Calu3 (cell line): ENCODE results near the gene LIAS. TPM values are rescaled to one million over a fixed set of nuclear protein-coding genes. Genes with fewer than 3 reads are reported as not detected.

Experiments used
- BruUV-seq: library from RNA; stranded (reverse); fragments of 400-500 nt; replicated peaks from 2 replicates; lab custom pipeline; 2021; lab: Mats Ljungman, UMichigan
- CTCF ChIA-PET: fragments of 300-600 bp; sonication (Branson Sonifier 250); formaldehyde crosslinking; loops from one replicate; lab custom pipeline; 2022; ENCODE audit warnings: antibody characterized with exemption; lab: Charles Lee
- DNase-seq: peaks from one replicate; pipeline ENCODE4 v3.0.0; 2022
- H3K27ac Mint-ChIP-seq: one replicate; pipeline ENCODE4 v1.8.0; 2022; ENCODE audit warnings: mixed read lengths; ENCODE audit not compliant: unreplicated experiment
- H3K27me3 Mint-ChIP-seq: one replicate; pipeline ENCODE4 v1.8.0; 2022; ENCODE audit warnings: mixed read lengths; ENCODE audit not compliant: unreplicated experiment
- H3K36me3 Mint-ChIP-seq: one replicate; pipeline ENCODE4 v1.8.0; 2022; ENCODE audit warnings: mild to moderate bottlenecking, moderate library complexity, mixed read lengths; ENCODE audit not compliant: insufficient read depth, unreplicated experiment
- H3K4me1 Mint-ChIP-seq: one replicate; pipeline ENCODE4 v1.8.0; 2022; ENCODE audit warnings: mild to moderate bottlenecking, low read depth, mixed read lengths; ENCODE audit not compliant: unreplicated experiment
- H3K4me3 Mint-ChIP-seq: one replicate; pipeline ENCODE4 v1.8.0; 2022; ENCODE audit warnings: mild to moderate bottlenecking, low read depth, moderate library complexity, mixed read lengths; ENCODE audit not compliant: unreplicated experiment
- H3K9me3 Mint-ChIP-seq: one replicate; pipeline ENCODE4 v1.8.0; 2022; ENCODE audit warnings: low read depth, mixed read lengths; ENCODE audit not compliant: unreplicated experiment
- intact Hi-C: fragments of 100-400 bp; cut with micrococcal nuclease; formaldehyde crosslinking; loops from one replicate; pipeline ENCODE4 v1.10.0; 2022; ENCODE audit not compliant: unreplicated experiment
- total RNA-seq: library from RNA; stranded (reverse); gene quantifications from 2 replicates; pipeline ENCODE4 v1.2.3, GENCODE V29; 2022
- TF ChIP-seq, protein P1 (sequence below): fragments of 200-600 bp; IDR thresholded peaks from one replicate; pipeline ENCODE4 v1.8.0; 2022; ENCODE audit warnings: antibody characterized with exemption; ENCODE audit not compliant: unreplicated experiment

The LIAS gene
- total RNA-seq, 1 experiment from 2014 or later: 10.0 TPM

DNA sequence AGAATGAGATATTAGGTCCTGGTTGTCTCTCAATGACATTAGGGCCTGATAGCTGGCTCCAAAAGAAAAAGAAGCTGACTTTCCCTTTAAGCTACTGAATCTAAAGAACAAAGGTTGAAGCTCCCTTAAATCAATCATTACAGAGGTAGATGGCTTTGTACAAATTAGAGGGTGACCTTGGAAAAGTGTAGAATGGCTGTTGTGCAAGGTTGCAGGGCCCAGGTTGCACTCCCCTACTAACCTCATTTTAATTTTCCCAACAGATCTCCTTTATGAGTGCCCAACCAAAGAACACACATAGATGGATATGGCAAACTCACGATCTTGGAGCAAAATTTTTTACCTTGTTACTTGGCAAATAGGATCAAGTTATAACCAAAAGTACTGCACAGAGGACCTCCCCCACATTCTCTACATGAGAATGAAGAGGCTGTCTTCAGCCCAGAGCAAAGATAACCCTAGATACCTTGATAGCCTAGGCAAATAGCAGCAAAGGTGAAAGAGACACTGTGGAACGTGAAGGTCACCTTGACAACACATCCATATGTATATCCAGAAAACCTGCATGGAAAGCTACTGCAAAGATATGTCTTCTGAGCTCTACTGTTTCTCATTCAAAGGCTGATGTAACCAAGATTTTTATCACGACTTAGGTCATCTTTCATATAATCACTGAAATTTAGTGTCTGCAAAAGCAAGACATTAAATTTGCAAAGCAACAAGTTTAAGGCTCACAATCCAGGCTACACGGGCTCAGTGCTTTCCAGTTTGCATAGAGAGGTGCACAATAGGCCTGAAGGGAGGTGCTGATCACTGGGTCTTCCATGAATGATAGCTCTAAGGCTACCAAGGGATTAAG lies 29.2 kb upstream of the LIAS start:
- BruUV-seq: no TSS peak
- Mint-ChIP-seq H3K9me3 (no peaks in the 10 kb centered on the region), H3K4me3 (no peak overlapping the region), H3K27me3 (no peaks in the 10 kb centered on the region), H3K27ac (no peak overlapping the region), H3K4me1 (no peaks in the 10 kb centered on the region), H3K36me3 (no peaks in the 10 kb centered on the region)
- TF ChIP-seq, protein P1, sequence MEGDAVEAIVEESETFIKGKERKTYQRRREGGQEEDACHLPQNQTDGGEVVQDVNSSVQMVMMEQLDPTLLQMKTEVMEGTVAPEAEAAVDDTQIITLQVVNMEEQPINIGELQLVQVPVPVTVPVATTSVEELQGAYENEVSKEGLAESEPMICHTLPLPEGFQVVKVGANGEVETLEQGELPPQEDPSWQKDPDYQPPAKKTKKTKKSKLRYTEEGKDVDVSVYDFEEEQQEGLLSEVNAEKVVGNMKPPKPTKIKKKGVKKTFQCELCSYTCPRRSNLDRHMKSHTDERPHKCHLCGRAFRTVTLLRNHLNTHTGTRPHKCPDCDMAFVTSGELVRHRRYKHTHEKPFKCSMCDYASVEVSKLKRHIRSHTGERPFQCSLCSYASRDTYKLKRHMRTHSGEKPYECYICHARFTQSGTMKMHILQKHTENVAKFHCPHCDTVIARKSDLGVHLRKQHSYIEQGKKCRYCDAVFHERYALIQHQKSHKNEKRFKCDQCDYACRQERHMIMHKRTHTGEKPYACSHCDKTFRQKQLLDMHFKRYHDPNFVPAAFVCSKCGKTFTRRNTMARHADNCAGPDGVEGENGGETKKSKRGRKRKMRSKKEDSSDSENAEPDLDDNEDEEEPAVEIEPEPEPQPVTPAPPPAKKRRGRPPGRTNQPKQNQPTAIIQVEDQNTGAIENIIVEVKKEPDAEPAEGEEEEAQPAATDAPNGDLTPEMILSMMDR: no peak
- DNase-seq: no peak
- CTCF ChIA-PET: interaction anchor here (0.5 to 1.6 kb wide), 3 partner anchors 11 to 528 kb away, joined by 3 read pairs; no protein-coding TSS in a partner anchor
- intact Hi-C loops: no loop called here

DNA sequence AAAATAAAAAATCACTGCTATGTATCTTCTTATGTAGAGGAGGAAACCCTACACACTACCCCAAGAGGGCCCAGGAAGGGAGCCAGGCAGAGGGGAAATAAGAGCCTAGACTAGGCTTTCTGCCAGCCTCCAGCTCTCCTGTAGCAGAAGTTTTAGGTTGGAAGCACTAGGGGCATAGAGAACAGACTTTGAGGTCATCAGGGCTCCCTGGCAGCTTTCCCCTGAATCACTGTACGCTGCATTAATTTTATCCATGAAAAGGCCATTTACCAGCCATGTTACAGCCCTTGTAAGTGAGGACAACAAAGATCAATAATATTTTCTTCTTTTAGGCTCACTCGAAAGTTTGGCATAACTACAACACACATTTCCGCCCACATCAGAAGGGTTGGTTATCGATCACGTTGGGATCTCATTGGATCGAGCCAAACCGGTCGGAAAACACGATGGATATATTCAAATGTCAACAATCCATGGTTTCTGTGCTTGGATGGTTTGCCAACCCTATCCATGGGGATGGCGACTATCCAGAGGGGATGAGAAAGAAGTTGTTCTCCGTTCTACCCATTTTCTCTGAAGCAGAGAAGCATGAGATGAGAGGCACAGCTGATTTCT lies 24.9 kb upstream of the LIAS start:
- intact Hi-C loops: no loop called here
- Mint-ChIP-seq H3K27ac (no peak overlapping the region), H3K36me3 (no peaks in the 10 kb centered on the region), H3K27me3 (no peaks in the 10 kb centered on the region), H3K4me3 (no peak overlapping the region), H3K4me1 (no peaks in the 10 kb centered on the region), H3K9me3 (no peaks in the 10 kb centered on the region)
- TF ChIP-seq, protein P1: no peak
- no TSS peak for BruUV-seq
- CTCF ChIA-PET: no interaction called here
- no peak for DNase-seq

DNA sequence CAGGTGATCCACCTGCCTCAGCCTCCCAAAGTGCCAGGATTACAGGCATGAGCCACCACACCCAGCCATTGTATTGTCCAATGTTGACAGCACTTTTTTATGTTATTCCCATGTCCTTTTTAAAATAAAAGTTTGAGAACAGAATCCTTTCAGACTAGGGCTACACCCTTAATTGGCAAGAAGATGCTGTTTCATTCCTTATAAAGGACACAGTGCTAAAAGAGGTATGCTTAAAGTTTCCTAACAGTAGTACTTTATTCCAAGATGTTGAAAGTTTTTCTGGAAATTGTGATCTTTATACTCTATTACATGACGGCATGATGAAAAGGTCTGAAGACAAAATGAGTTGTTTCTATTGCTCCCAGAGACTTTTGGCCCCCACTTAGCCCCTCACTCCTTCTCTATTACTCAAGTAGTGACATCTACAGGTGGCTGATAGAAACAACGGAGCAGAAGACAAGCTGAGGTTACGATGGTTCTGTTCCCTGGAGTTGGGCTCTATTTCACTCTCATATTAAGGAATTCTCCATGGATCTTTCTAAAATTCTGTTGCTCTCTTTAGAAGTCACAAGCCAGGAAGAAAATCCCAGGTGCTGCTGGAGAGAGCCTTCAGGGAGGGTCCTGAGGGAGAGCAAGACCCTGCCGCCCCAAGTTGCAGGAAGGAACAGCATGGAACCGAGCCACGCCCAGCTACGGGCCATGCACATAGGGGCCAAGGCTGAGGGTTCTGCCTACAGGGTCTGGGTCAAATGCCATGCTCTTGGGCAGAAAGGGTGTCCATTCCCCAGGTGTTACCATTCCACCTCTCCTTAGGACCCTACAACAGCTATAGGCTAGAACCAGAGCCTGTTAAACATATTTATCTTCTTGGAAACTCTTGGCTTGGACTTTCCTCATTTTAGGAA lies 22.9 kb upstream of the LIAS start:
- intact Hi-C loops: no loop called here

DNA sequence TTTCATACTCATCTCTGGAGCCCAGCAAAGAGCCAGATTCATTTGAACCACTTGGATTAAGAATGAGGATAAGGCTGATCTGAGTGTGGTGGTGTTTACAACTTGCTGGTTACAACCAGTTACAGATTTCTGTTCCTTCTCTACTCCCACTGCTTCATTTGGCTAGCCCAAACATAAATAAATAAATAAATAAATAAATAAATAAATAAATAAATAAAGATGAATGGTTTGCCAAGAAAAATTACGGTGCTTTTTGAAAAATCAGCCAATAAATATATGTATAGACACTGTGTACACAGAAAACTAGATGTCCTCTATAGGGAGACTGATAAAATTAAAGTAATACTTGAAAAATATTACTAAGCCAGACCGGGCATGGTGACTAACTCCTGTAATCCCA lies 17.3 kb upstream of the LIAS start:
- no peak overlapping the region for H3K4me3 Mint-ChIP-seq
- no peaks in the 10 kb centered on the region for H3K9me3 Mint-ChIP-seq
- BruUV-seq: no TSS peak
- H3K36me3 Mint-ChIP-seq: no peaks in the 10 kb centered on the region
- no peak for DNase-seq
- intact Hi-C loops: no loop called here
- no peaks in the 10 kb centered on the region for H3K4me1 Mint-ChIP-seq
- CTCF ChIA-PET: no interaction called here
- H3K27ac Mint-ChIP-seq: no peak overlapping the region
- H3K27me3 Mint-ChIP-seq: peaks cover 13% of the 10 kb centered on the region
- TF ChIP-seq, protein P1: no peak

More for the DNA sequence above, 22.9 kb upstream of the LIAS start:
- Mint-ChIP-seq H3K4me3 (no peak overlapping the region), H3K27me3 (peaks cover 13% of the 10 kb centered on the region), H3K27ac (no peak overlapping the region), H3K9me3 (no peaks in the 10 kb centered on the region), H3K36me3 (no peaks in the 10 kb centered on the region), H3K4me1 (no peaks in the 10 kb centered on the region)
- CTCF ChIA-PET: no interaction called here
- TF ChIP-seq, protein P1: no peak
- DNase-seq: no peak
- BruUV-seq: no TSS peak
